PC-3 (cell line): ENCODE results near the gene H3-3A.

Experiments used
- EZH2 ChIP-seq: fragments of 300-600 bp; sonication (generic); IDR thresholded peaks from one replicate; pipeline ENCODE4 v1.6.1; 2017; ENCODE audit warnings: antibody characterized with exemption, mild to moderate bottlenecking, low read length; ENCODE audit not compliant: unreplicated experiment
- TF ChIP-seq, protein P1 (sequence below): fragments of 300-600 bp; sonication (generic); conservative IDR thresholded peaks from 2 replicates; pipeline ENCODE4 v1.5.1; 2017; ENCODE audit warnings: antibody characterized with exemption, low read depth, mild to moderate bottlenecking, low read length

DNA sequence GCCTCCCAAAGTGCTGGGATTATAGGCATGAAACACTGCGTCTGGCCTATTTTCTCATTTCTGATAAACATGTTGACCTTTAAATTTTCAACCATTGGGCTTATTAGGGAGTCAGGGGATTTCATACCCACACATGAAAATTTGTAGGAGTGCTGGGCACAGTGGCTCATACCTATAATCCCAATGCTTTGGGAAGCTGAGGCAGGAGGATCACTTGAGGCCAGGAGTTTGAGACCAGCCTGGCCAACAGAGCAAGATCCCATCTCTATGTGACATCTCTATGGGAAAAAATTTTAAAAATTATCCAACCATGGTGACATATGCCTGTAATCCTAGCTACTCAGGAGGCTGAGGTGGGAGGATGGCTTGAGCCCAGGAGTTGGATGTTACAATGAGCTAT is 10.5 kb upstream of the H3-3A start:
- TF ChIP-seq, protein P1, sequence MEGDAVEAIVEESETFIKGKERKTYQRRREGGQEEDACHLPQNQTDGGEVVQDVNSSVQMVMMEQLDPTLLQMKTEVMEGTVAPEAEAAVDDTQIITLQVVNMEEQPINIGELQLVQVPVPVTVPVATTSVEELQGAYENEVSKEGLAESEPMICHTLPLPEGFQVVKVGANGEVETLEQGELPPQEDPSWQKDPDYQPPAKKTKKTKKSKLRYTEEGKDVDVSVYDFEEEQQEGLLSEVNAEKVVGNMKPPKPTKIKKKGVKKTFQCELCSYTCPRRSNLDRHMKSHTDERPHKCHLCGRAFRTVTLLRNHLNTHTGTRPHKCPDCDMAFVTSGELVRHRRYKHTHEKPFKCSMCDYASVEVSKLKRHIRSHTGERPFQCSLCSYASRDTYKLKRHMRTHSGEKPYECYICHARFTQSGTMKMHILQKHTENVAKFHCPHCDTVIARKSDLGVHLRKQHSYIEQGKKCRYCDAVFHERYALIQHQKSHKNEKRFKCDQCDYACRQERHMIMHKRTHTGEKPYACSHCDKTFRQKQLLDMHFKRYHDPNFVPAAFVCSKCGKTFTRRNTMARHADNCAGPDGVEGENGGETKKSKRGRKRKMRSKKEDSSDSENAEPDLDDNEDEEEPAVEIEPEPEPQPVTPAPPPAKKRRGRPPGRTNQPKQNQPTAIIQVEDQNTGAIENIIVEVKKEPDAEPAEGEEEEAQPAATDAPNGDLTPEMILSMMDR = no peak
- no peak for TF ChIP-seq EZH2
